Neutrophil (primary cell): ENCODE data around the gene TMEM30A.

ENCODE experiments used
- H3K27ac ChIP-seq: fragments of 200-600 bp; sonication (generic); 2 replicates; pipeline ENCODE4 v1.5.1; 2016; ENCODE audit warnings: mild to moderate bottlenecking, moderate library complexity
- H3K27me3 ChIP-seq: fragments of 200-600 bp; sonication (generic); 2 replicates; pipeline ENCODE4 v1.6.0; 2016; ENCODE audit warnings: mild to moderate bottlenecking
- H3K36me3 ChIP-seq: fragments of 200-600 bp; sonication (generic); 2 replicates; pipeline ENCODE4 v1.5.1; 2017
- H3K4me1 ChIP-seq, 2 experiments: fragments of 200-600 bp in 1 of 2; sonication (generic) in 1 of 2; 1 replicate in 1 of 2; 2 replicates in 1 of 2; pipeline versions ENCODE4 v1.5.1 to v1.6.1; 2013 to 2016; ENCODE audit warnings: low read depth in 1 of 2, low read length in 1 of 2, mild to moderate bottlenecking in 1 of 2, moderate library complexity in 1 of 2; ENCODE audit not compliant: control insufficient read depth in 1 of 2, insufficient read depth in 1 of 2
- H3K4me3 ChIP-seq, 2 experiments: fragments of 200-600 bp in 1 of 2; sonication (generic) in 1 of 2; 1 replicate in 1 of 2; 2 replicates in 1 of 2; pipeline ENCODE4 v1.5.1; 2013 to 2016; ENCODE audit warnings: low read depth in 1 of 2, low read length in 1 of 2, mild to moderate bottlenecking in 1 of 2, moderate library complexity in 1 of 2
- H3K9me3 ChIP-seq: fragments of 200-600 bp; sonication (generic); 2 replicates; pipeline ENCODE4 v1.5.1; 2016
- TF ChIP-seq, protein P1 (sequence below): fragments of 200-600 bp; sonication (generic); IDR thresholded peaks from 2 replicates; pipeline ENCODE4 v1.5.1; 2016; ENCODE audit warnings: antibody characterized with exemption

The TMEM30A gene

GRCh38 chr6:75263401-75263750 is 21.2 kb downstream of the TMEM30A start:
- H3K27me3 ChIP-seq: no peaks in the 10 kb centered on the region
- H3K4me1 ChIP-seq: no peaks in the 10 kb centered on the region
- peaks cover 62% of the 10 kb centered on the region for H3K36me3 ChIP-seq
- H3K9me3 ChIP-seq: no peaks in the 10 kb centered on the region
- TF ChIP-seq, protein P1, sequence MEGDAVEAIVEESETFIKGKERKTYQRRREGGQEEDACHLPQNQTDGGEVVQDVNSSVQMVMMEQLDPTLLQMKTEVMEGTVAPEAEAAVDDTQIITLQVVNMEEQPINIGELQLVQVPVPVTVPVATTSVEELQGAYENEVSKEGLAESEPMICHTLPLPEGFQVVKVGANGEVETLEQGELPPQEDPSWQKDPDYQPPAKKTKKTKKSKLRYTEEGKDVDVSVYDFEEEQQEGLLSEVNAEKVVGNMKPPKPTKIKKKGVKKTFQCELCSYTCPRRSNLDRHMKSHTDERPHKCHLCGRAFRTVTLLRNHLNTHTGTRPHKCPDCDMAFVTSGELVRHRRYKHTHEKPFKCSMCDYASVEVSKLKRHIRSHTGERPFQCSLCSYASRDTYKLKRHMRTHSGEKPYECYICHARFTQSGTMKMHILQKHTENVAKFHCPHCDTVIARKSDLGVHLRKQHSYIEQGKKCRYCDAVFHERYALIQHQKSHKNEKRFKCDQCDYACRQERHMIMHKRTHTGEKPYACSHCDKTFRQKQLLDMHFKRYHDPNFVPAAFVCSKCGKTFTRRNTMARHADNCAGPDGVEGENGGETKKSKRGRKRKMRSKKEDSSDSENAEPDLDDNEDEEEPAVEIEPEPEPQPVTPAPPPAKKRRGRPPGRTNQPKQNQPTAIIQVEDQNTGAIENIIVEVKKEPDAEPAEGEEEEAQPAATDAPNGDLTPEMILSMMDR: no peak
- H3K27ac ChIP-seq: no peak overlapping the region
- H3K4me3 ChIP-seq: no peak overlapping the region

GRCh38 chr6:75262716-75263400 is 21.7 kb downstream of the TMEM30A start:
- no peaks in the 10 kb centered on the region for H3K27me3 ChIP-seq
- H3K36me3 ChIP-seq: peaks cover 67% of the 10 kb centered on the region

GRCh38 chr6:75261299-75261698 is 23.3 kb downstream of the TMEM30A start:
- Histone ChIP-seq H3K4me3 (no peak overlapping the region), H3K4me1 (no peaks in the 10 kb centered on the region), H3K27ac (no peak overlapping the region), H3K9me3 (no peaks in the 10 kb centered on the region), H3K36me3 (peaks cover 72% of the 10 kb centered on the region), H3K27me3 (no peaks in the 10 kb centered on the region)
- TF ChIP-seq, protein P1: no peak

More at GRCh38 chr6:75262716-75263400, 21.7 kb downstream of the TMEM30A start:
- no peak overlapping the region for H3K4me3 ChIP-seq
- H3K4me1 ChIP-seq: no peaks in the 10 kb centered on the region
- no peaks in the 10 kb centered on the region for H3K9me3 ChIP-seq
- TF ChIP-seq, protein P1: no peak
- H3K27ac ChIP-seq: no peak overlapping the region

DNA sequence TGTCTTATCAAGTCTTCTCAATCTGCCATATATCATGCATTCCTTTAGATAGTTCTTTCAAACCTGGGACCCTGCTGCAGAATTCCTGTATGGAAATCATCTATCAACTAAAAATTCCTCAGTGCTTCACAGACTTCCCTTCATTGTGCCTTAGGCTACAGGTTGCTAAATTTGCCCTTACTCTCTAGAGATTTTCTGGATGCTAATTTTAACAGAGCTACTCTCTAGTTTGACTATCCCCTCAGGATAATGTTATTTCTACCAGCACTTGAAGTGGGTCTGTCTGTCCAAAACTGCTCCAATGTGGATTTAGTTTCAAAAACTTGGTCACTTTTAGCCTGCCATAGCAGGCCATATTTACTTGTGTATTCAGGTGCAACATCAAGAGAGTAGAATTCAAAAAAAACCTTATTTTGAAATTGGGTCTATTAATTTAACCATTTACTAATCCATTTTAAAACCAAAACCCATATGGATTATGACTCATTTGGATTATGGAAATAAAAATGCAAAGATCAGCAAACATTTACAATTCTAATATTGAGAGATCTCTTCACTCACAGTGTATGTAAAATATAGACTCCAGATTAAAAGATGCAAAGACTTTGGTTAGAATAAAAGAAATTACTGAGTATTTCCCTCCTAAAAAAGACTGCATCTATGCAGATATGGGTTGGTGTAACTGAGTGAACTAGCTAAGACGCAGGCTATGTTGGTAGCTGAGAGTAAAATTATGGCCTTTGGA is 27.1 kb downstream of the TMEM30A start:
- TF ChIP-seq, protein P1: no peak
- H3K4me1 ChIP-seq: no peaks in the 10 kb centered on the region
- H3K9me3 ChIP-seq: no peaks in the 10 kb centered on the region
- H3K4me3 ChIP-seq: no peak overlapping the region
- H3K27me3 ChIP-seq: no peaks in the 10 kb centered on the region
- peaks cover 81% of the 10 kb centered on the region for H3K36me3 ChIP-seq
- no peak overlapping the region for H3K27ac ChIP-seq

GRCh38 chr6:75250552-75250951 is 34.0 kb downstream of the TMEM30A start:
- no peaks in the 10 kb centered on the region for H3K9me3 ChIP-seq
- peaks cover 23% of the 10 kb centered on the region for H3K27me3 ChIP-seq
- peaks cover 26% of the 10 kb centered on the region for H3K36me3 ChIP-seq
- TF ChIP-seq, protein P1: no peak
- H3K27ac ChIP-seq: no peak overlapping the region
- no peaks in the 10 kb centered on the region for H3K4me1 ChIP-seq
- no peak overlapping the region for H3K4me3 ChIP-seq
